Naive thymus-derived CD8-positive, alpha-beta T cell (primary cell): Measurements from ENCODE around the gene NREP. TPM values are rescaled to one million over a fixed set of nuclear protein-coding genes. Genes with fewer than 3 reads are reported as not detected.

Experiments used
- ATAC-seq, 2 donors: fragments of 150-1000 bp; cut with Tn5 transposase in 1 of 2; sonication (Bioruptor Pico), chemical (Tn5 transposase) in 1 of 2; 1 replicate in 1 of 2; 2 replicates in 1 of 2; pipeline ENCODE4 v1.10.0; 2021; ENCODE audit warnings: mild to moderate bottlenecking in 2 of 2, moderate library complexity in 2 of 2
- POLR2A ChIA-PET: fragments of 350-600 bp; sonication (Branson Sonifier 250); formaldehyde crosslinking; loops from one replicate; lab custom pipeline; 2021; ENCODE audit warnings: antibody characterized with exemption; lab: Charles Lee
- DNase-seq, 10 donors: peaks; one replicate each; pipeline versions ENCODE4 v3.0.0 to v3.0.0-alpha.2; 2020 to 2022
- H3K27ac Mint-ChIP-seq, 10 donors: one replicate each; pipeline ENCODE4 v1.8.0; 2020 to 2022; ENCODE audit warnings: mild to moderate bottlenecking in 10 of 10, mixed read lengths in 10 of 10, moderate library complexity in 4 of 10, inconsistent platforms in 1 of 10
- H3K27me3 Mint-ChIP-seq, 5 donors: one replicate each; pipeline ENCODE4 v1.8.0; 2021 to 2022; ENCODE audit warnings: mixed read lengths in 5 of 5
- H3K36me3 Mint-ChIP-seq, 3 donors: one replicate each; pipeline ENCODE4 v1.8.0; 2020 to 2022; ENCODE audit warnings: mixed read lengths in 3 of 3, mild to moderate bottlenecking in 2 of 3, inconsistent platforms in 1 of 3
- H3K4me1 Mint-ChIP-seq, 4 donors: one replicate each; pipeline ENCODE4 v1.8.0; 2021 to 2022; ENCODE audit warnings: mixed read lengths in 4 of 4
- H3K4me3 Mint-ChIP-seq, 10 donors: one replicate each; pipeline ENCODE4 v1.8.0; 2020 to 2022; ENCODE audit warnings: mild to moderate bottlenecking in 10 of 10, mixed read lengths in 10 of 10, moderate library complexity in 6 of 10, inconsistent platforms in 1 of 10
- H3K9me3 Mint-ChIP-seq, 9 donors: one replicate each; pipeline ENCODE4 v1.8.0; 2020 to 2022; ENCODE audit warnings: mixed read lengths in 9 of 9, mild to moderate bottlenecking in 3 of 9, inconsistent platforms in 1 of 9, moderate library complexity in 1 of 9
- polyA plus RNA-seq, 3 donors: library from polyadenylated mRNA; unstranded; fragments of 300-500 nt; fragmentation: Illumina TruSeq; gene quantifications; one replicate each; pipeline ENCODE4 v1.2.3, GENCODE V29; 2021
- total RNA-seq, 8 experiments: library from RNA in 2 of 8; stranded (reverse) in 2 of 8; gene quantifications; one replicate each; pipeline ENCODE4 v1.2.3 and lab custom pipeline; 2021 to 2026

NREP gene, protein sequence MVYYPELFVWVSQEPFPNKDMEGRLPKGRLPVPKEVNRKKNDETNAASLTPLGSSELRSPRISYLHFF
- total RNA-seq (1 to 10 TPM; 6.8 to 8.9 TPM), polyA plus RNA-seq (10 to 100 TPM; 11.1 to 19.3 (median 11.6) TPM), total RNA-seq (lab: John Stamatoyannopoulos, UW) (2.3 to 10.4 (median 3.9) reads per million in 6 experiments)

DNA sequence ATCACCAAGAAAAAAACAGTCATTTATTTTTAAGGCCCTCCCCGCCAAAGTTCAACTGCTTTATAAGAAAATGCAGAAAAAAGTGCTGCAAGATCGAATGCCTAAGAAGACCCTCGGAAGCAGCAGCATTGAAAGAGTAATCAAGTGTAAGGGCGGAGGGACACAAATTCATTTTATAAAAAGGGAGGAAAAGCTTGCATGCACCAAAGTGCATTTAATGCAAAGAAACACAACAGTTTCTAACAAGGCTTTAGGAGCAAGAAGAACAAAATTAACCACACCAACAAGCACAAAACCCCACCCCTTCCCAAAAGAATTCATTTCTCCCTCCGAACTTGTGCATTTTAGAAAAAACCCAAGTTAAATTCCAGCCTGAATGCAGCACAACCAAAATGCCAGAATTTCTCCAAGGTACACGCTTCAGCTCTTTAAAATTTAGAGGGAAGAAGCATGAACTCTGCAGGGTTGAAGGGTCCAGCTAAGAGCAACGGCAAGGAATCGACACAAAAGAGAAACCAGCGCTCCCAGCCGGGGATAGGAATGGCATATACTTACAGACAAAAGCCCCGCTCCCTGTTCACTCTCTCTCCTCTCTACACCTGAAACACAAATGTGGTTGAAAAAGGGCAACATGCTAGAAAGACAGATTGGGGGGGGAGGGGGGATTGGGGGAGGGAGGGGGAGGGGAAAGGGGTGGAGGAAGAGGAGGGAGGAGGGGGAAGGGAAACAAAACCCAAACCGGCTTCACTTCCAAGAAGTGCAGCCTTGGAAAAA lies at the start of gene NREP:
Gene NREP (minus strand): TSS at position 614 of the 774 bp plus-strand sequence. CDS start 1,422 bp downstream, outside the sequence.
- Mint-ChIP-seq H3K4me3 (peak within 1 kb of the TSS; percentile 86 to 93 (median 92)), H3K27ac (peak within 1 kb of the TSS; percentile 83 to 90 (median 88)), H3K4me1 (peaks cover 4 to 27% (median 21%) of the 10 kb centered on the region in 4 donors), H3K9me3 (no peaks in the 10 kb centered on the region), H3K36me3 (no peaks in the 10 kb centered on the region), H3K27me3 (no peaks in the 10 kb centered on the region)
- ATAC-seq (peak in 1 of 2 donors; percentile 2), DNase-seq (peak in 5 of 10 donors; percentile 7 to 65 (median 14))
- POLR2A ChIA-PET = interaction anchor here (1.0 to 1.7 kb wide), 2 partner anchors 225 to 404 kb away, joined by 7 to 18 read pairs; no protein-coding TSS in a partner anchor

DNA sequence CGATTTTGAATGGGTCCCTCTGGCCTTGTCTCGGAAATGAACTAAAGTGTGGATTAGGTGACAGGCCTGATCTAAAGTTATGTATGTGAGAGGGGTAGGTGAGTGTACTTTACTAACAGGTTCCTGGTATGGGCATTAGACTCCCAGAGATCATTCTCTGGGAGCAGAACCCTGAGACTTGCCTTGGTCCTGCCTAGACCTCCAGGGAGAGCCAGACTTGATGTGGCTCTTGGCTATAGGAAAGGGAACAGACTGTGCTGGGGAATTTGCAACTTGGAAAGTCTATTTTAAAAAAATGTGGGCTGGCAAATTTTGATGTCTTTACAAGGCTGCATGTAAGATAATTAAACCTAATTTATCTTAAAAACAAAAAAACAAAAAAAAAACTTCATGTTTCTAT lies 49.8 kb upstream of the NREP start:
- H3K36me3 Mint-ChIP-seq = no peaks in the 10 kb centered on the region
- peaks cover 0 to 5% (median 0%) of the 10 kb centered on the region in 5 donors for H3K27me3 Mint-ChIP-seq
- H3K4me1 Mint-ChIP-seq = no peaks in the 10 kb centered on the region
- ATAC-seq (no peak), DNase-seq (no peak)
- no peaks in the 10 kb centered on the region for H3K9me3 Mint-ChIP-seq
- POLR2A ChIA-PET = no interaction called here
- no peak overlapping the region for H3K27ac Mint-ChIP-seq
- H3K4me3 Mint-ChIP-seq = no peak overlapping the region

DNA sequence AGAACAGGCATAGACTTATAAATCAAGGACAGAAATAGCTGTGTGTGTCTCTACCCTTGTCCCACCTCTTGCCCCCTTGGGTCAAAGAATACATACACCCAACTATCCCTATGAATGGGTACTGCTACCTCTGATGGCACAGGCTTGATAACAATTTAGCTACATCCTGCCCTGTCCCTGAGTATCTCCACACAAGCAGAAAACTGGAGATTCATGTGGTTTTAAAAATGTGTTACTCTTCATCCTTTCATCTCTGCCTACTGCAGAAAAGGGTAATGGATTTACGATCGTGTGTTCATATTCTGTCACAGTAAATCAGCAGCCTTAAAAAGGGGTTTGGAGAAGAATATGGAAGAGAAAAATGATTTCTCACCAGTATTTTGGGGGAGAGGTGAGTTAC lies 49.2 kb upstream of the NREP start:
- POLR2A ChIA-PET = no interaction called here
- H3K4me1 Mint-ChIP-seq = no peaks in the 10 kb centered on the region
- H3K9me3 Mint-ChIP-seq = no peaks in the 10 kb centered on the region
- no peak for DNase-seq
- no peak for ATAC-seq
- no peaks in the 10 kb centered on the region for H3K36me3 Mint-ChIP-seq
- H3K4me3 Mint-ChIP-seq = no peak overlapping the region
- no peak overlapping the region for H3K27ac Mint-ChIP-seq
- H3K27me3 Mint-ChIP-seq = peaks cover 0 to 5% (median 0%) of the 10 kb centered on the region in 5 donors

DNA sequence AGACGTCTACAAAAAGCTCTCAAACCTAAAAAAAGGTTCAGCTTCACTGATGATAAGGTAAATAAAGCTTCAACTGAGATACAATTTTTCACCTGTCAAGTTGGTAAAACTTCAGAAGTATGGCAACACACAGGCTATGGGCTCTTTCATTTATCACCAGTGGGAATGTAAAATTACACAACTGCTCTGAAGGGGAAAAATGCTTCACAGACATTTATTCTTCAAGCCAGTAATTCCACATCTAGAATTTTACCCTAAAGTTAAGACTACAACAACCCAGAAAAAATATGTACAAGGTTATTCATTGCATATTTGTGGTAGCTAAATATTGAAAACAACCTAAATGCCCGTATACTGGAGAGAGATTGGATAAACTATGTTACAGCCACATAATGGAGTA lies 48.1 kb upstream of the NREP start:
- no peak overlapping the region for H3K27ac Mint-ChIP-seq
- POLR2A ChIA-PET = no interaction called here
- H3K36me3 Mint-ChIP-seq = no peaks in the 10 kb centered on the region
- ATAC-seq (no peak), DNase-seq (no peak)
- peaks cover 0 to 4% (median 0%) of the 10 kb centered on the region in 5 donors for H3K27me3 Mint-ChIP-seq
- H3K9me3 Mint-ChIP-seq = no peaks in the 10 kb centered on the region
- H3K4me1 Mint-ChIP-seq = no peaks in the 10 kb centered on the region
- no peak overlapping the region for H3K4me3 Mint-ChIP-seq

DNA sequence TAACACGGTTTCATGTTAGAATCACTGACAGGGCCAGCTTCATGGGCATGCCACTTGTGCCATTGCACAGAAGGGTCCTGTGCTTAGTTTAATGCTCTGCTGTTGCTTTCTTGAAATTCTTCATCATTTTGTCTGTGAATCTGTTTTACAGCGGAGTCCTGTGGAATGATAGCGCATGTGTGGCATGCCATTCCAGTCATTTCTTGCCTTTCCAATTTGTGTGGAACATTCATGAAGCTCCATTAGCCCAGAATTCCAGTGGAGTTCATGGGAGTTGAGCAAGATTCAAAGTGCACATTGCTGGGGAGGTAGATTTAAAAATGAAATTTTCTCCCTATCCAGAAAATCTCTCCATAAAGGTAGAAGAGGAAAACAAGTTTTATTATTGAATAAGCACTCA lies 43.4 kb upstream of the NREP start:
- H3K9me3 Mint-ChIP-seq = peaks cover 0 to 9% (median 3%) of the 10 kb centered on the region in 9 donors
- H3K4me1 Mint-ChIP-seq = no peaks in the 10 kb centered on the region
- H3K27me3 Mint-ChIP-seq = peaks cover 0 to 2% (median 0%) of the 10 kb centered on the region in 5 donors
- ATAC-seq (no peak), DNase-seq (no peak)
- peaks cover 0 to 4% (median 2%) of the 10 kb centered on the region in 3 donors for H3K36me3 Mint-ChIP-seq
- no peak overlapping the region for H3K4me3 Mint-ChIP-seq
- no peak overlapping the region for H3K27ac Mint-ChIP-seq
- POLR2A ChIA-PET = no interaction called here

DNA sequence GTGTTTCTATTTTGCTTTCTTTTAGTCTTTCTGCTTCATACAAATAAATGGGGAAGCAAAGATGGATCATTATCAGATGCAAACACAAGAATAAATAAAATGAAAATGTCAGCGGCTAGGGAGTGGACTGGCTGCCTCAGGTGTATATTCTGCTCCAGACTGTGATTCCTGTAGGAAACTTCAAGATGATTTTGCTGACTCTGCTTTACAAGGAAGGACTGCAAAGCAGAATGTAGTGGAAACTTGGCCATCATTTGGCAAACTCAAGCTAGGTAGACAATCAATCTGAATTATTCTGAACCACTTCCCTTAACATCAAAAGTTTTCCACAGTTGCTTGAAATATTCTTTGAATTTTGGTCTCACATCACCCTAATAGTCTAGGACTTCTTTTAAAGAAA lies 38.1 kb upstream of the NREP start:
- POLR2A ChIA-PET = no interaction called here
- ATAC-seq (no peak), DNase-seq (no peak)
- peaks cover 0 to 5% (median 1%) of the 10 kb centered on the region in 5 donors for H3K27me3 Mint-ChIP-seq
- H3K36me3 Mint-ChIP-seq = peaks cover 0 to 4% (median 2%) of the 10 kb centered on the region in 3 donors
- no peak overlapping the region for H3K27ac Mint-ChIP-seq
- H3K9me3 Mint-ChIP-seq = peaks cover 0 to 9% (median 3%) of the 10 kb centered on the region in 9 donors
- no peaks in the 10 kb centered on the region for H3K4me1 Mint-ChIP-seq
- H3K4me3 Mint-ChIP-seq = no peak overlapping the region

DNA sequence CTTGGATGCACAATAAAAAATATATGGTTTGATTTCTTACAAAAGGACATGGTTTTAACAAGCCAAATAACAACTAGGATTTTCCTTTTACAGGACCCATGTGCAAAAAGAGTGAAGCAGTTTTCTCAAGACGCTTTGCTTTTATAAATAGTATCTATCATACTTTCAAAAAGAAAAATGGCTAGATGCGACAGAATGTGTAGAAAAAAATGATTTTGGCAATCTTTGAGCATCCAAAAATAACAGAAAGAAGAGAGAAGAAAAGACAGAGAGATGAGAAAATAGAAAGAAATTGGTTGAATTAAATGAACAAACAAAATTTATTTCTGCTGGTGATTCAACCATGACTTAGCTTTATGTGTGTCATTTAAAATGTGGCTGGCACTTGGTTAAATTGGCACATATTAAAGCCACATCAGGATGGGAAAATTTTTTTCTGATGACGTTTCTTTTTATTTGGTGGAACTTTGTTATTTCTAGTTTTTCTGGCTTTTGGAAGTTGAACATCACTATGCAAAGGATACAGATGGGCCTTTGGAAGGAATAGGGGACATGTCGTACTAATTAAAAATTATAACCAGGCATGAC lies 35.6 kb upstream of the NREP start:
- ATAC-seq (no peak), DNase-seq (no peak)
- H3K27me3 Mint-ChIP-seq = peaks cover 0 to 5% (median 1%) of the 10 kb centered on the region in 5 donors
- peaks cover 0 to 4% (median 2%) of the 10 kb centered on the region in 3 donors for H3K36me3 Mint-ChIP-seq
- H3K9me3 Mint-ChIP-seq = peaks cover 0 to 9% (median 3%) of the 10 kb centered on the region in 9 donors
- no peaks in the 10 kb centered on the region for H3K4me1 Mint-ChIP-seq
- H3K4me3 Mint-ChIP-seq = no peak overlapping the region
- H3K27ac Mint-ChIP-seq = no peak overlapping the region
- POLR2A ChIA-PET = no interaction called here

DNA sequence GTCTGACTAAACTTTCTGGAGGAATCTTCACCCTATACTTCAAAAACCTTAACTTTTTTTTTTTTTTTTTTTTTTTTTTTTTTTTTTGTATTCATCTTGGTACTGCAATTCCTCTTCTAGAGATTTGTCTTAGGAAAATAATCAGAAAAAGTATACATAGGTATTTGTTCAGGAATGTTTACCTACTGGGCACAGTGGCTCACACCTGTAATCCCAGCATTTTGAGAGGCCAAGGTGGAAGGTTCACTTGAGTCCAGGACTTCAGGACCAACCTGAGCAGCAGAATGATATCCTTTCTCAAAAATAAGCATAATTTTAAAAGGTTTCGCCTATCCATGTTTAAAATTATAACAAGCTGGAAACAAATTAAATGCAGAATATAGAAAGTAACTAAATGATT lies 33.3 kb upstream of the NREP start:
- H3K4me3 Mint-ChIP-seq = no peak overlapping the region
- no peaks in the 10 kb centered on the region for H3K4me1 Mint-ChIP-seq
- POLR2A ChIA-PET = no interaction called here
- H3K9me3 Mint-ChIP-seq = peaks cover 0 to 7% (median 0%) of the 10 kb centered on the region in 9 donors
- no peaks in the 10 kb centered on the region for H3K36me3 Mint-ChIP-seq
- DNase-seq (no peak), ATAC-seq (no peak)
- peaks cover 0 to 10% (median 3%) of the 10 kb centered on the region in 5 donors for H3K27me3 Mint-ChIP-seq
- H3K27ac Mint-ChIP-seq = no peak overlapping the region

DNA sequence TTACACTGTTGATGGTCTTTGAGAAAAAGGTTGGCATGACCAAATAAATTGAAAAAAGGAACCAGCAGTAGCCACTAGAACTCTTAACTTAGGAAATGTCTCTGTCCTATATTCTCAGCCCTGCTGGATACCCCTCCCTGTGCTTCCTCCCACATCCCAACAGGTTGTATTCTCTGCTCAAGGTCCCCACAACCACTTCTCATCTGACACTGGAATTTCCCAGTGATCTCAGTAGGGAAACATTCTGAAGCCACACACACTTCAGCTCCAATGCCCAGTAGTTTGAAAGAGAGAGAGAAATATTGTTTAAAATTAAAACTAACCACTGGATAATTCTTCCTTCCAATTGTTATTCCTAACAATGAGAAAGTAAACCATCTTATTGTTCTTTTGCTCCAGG lies 30.0 kb upstream of the NREP start:
- H3K27me3 Mint-ChIP-seq = peaks cover 0 to 6% (median 3%) of the 10 kb centered on the region in 5 donors
- no peaks in the 10 kb centered on the region for H3K36me3 Mint-ChIP-seq
- no peak for ATAC-seq
- no peaks in the 10 kb centered on the region for H3K4me1 Mint-ChIP-seq
- no peak overlapping the region for H3K27ac Mint-ChIP-seq
- H3K9me3 Mint-ChIP-seq = no peaks in the 10 kb centered on the region
- POLR2A ChIA-PET = no interaction called here
- H3K4me3 Mint-ChIP-seq = no peak overlapping the region
- DNase-seq = no peak

DNA sequence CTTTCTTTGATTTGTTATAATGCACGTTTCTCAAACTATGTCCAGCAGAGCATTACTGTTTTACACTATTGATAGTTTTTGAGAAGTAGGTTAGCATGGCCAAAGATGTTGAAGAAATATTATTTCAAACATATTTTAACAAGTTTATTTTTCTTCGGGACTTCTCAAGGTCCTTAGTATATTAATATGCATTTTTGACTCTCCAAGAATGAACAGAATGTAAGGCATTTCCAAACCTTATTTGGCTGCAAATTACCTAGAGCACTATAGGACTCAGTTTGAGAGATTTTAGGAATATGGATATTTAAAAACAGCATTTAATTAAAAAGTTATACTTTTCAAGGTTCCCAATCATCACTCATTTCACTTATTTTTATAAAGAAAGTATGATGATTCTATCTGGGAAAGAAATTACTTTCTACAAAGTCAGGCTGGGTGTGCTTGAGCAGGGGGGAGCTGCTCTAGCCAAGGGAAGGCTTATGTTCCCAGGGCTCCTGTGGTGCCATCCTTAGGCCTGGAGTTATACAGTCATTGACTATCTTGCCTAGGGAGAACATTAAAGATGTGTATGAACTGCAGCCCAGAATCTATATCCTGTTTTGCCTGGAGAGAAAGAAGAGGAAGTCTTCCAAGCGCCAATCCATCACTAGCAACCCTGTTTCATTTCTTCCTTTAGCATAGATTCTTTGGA lies 27.6 kb upstream of the NREP start:
- Mint-ChIP-seq H3K9me3 (no peaks in the 10 kb centered on the region), H3K27me3 (peaks cover 0 to 12% (median 1%) of the 10 kb centered on the region in 5 donors), H3K4me1 (peaks cover 0 to 3% (median 0%) of the 10 kb centered on the region in 4 donors), H3K27ac (no peak overlapping the region), H3K36me3 (no peaks in the 10 kb centered on the region), H3K4me3 (no peak overlapping the region)
- ATAC-seq (no peak), DNase-seq (no peak)
- POLR2A ChIA-PET = no interaction called here

DNA sequence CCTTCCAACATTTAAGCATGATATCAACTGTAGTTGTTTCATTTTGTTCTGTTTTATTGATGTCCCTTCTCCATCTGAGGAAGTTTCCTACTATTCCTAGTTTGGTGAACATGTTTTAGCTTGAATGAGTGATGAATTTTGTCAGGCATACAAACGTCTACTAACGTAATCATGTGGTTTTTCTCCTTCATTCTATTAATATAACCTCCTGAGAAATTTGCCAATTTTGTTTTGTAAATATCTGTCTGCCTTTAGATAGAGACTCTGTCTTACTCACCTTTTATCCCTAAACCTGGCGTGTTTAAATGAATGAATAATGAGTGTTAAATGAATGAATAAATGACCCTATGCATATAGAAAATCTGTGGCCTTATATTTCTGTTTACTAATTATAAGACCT lies 26.5 kb upstream of the NREP start:
- POLR2A ChIA-PET = no interaction called here
- ATAC-seq (no peak), DNase-seq (no peak)
- H3K9me3 Mint-ChIP-seq = no peaks in the 10 kb centered on the region
- H3K27ac Mint-ChIP-seq = no peak overlapping the region
- H3K36me3 Mint-ChIP-seq = no peaks in the 10 kb centered on the region
- peaks cover 0 to 12% (median 0%) of the 10 kb centered on the region in 5 donors for H3K27me3 Mint-ChIP-seq
- no peak overlapping the region for H3K4me3 Mint-ChIP-seq
- peaks cover 0 to 3% (median 0%) of the 10 kb centered on the region in 4 donors for H3K4me1 Mint-ChIP-seq

DNA sequence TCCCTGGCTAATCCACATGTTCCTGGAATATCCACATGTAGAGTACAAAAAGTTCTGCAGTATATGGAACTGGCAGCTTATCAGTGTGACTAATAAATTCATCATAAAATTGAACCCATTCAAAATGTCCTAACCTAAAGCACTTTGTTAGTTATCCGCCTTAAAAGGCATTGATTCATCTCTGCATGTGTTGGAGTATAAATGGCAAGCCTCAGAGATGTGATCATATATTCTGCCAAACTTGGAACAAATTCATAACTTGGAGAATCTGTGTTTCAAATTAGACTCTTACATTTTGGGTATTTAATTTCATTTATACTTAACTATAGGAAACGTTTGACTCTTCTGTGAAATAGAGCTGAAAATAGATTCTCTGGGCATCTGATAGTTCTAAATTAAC lies 25.2 kb upstream of the NREP start:
- no peaks in the 10 kb centered on the region for H3K9me3 Mint-ChIP-seq
- peaks cover 0 to 3% (median 0%) of the 10 kb centered on the region in 4 donors for H3K4me1 Mint-ChIP-seq
- DNase-seq (no peak), ATAC-seq (no peak)
- H3K27ac Mint-ChIP-seq = no peak overlapping the region
- H3K36me3 Mint-ChIP-seq = no peaks in the 10 kb centered on the region
- POLR2A ChIA-PET = no interaction called here
- H3K4me3 Mint-ChIP-seq = no peak overlapping the region
- H3K27me3 Mint-ChIP-seq = peaks cover 0 to 14% (median 0%) of the 10 kb centered on the region in 5 donors
